Breast epithelium (tissue), 3 donors: ENCODE data around the gene SLCO1C1.
A peak's percentile ranks its signal among the peaks of the same experiment; 100 is the strongest.

ENCODE experiments used
- POLR2AphosphoS5 ChIP-seq, 3 donors: sonication (generic); formaldehyde crosslinking; IDR thresholded peaks; one replicate each; pipeline ENCODE4 v1.6.1; 2017; ENCODE audit warnings: antibody characterized with exemption in 3 of 3
- TF ChIP-seq, protein P1 (sequence below), 3 donors: fragments of 450-650 bp; IDR thresholded peaks; one replicate each; pipeline ENCODE4 v1.5.1; 2016 to 2017; ENCODE audit warnings: antibody characterized with exemption in 3 of 3, mild to moderate bottlenecking in 3 of 3, moderate library complexity in 3 of 3

- no peak for TF ChIP-seq POLR2AphosphoS5 (IDR thresholded peaks at IDR 0.05)
- TF ChIP-seq, protein P1, sequence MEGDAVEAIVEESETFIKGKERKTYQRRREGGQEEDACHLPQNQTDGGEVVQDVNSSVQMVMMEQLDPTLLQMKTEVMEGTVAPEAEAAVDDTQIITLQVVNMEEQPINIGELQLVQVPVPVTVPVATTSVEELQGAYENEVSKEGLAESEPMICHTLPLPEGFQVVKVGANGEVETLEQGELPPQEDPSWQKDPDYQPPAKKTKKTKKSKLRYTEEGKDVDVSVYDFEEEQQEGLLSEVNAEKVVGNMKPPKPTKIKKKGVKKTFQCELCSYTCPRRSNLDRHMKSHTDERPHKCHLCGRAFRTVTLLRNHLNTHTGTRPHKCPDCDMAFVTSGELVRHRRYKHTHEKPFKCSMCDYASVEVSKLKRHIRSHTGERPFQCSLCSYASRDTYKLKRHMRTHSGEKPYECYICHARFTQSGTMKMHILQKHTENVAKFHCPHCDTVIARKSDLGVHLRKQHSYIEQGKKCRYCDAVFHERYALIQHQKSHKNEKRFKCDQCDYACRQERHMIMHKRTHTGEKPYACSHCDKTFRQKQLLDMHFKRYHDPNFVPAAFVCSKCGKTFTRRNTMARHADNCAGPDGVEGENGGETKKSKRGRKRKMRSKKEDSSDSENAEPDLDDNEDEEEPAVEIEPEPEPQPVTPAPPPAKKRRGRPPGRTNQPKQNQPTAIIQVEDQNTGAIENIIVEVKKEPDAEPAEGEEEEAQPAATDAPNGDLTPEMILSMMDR (IDR thresholded peaks at IDR 0.05) = peak in 1 of 3 donors; percentile 39
Observed at GRCh38 chr12:20646239-20646827, 48.8 kb upstream of the SLCO1C1 start.
